ENCODE results near the gene PLTP. TPM values are rescaled to one million over a fixed set of nuclear protein-coding genes. Genes with fewer than 3 reads are reported as not detected.
A peak's percentile ranks its signal among the peaks of the same experiment; 100 is the strongest.

Gene PLTP
- total and polyA plus RNA-seq, 2 of the 13 experiments (the other 11 are each of a cell fraction or from before 2014, with no cell fraction given) = 16.9 to 28.6 TPM

GRCh38 chr20:45861221-45862075 is 50.5 kb downstream of the PLTP start (continued):
- TF ChIP-seq ZNF772 (CRISPR knock-in tag; IDR thresholded peaks at IDR 0.05) = peak; percentile 61; the same call in 1 of the 2 replicates
- no peak for TF ChIP-seq RAD21 (CRISPR knock-in tag; IDR thresholded peaks at IDR 0.05)
- no peak for TF ChIP-seq ZC3H4 (CRISPR knock-in tag; IDR thresholded peaks at IDR 0.05; ENCODE audit: borderline replicate concordance)
- 0 out of 2 replicates have a peak, but pooled peaks have one; percentile 52 for TF ChIP-seq FOXO4 (CRISPR knock-in tag; conservative IDR thresholded peaks at IDR 0.05)
- no peak for TF ChIP-seq HMGXB4 (CRISPR knock-in tag; IDR thresholded peaks at IDR 0.05; ENCODE audit: borderline replicate concordance in 1 of 2, low read depth in 1 of 2)
- no peak for TF ChIP-seq ZNF841 (CRISPR knock-in tag; IDR thresholded peaks at IDR 0.05; ENCODE audit: borderline replicate concordance)
- TF ChIP-seq TMF1 (CRISPR knock-in tag; IDR thresholded peaks at IDR 0.05; ENCODE audit: low read depth) = no peak
- no peak for TF ChIP-seq DMTF1 (CRISPR knock-in tag; IDR thresholded peaks at IDR 0.05)
- TF ChIP-seq RFX5 (IDR thresholded peaks at IDR 0.05; ENCODE audit: low read depth, low read length) = no peak
- 0 out of 2 replicates have a peak, but pooled peaks have one; percentile 40 for TF ChIP-seq ZSCAN31 (CRISPR knock-in tag; IDR thresholded peaks at IDR 0.05; ENCODE audit: low read depth)
- TF ChIP-seq TCF12 (IDR thresholded peaks at IDR 0.05) = no peak
- no peak for TF ChIP-seq TCF12 (CRISPR knock-in tag; IDR thresholded peaks at IDR 0.05)
- peak; percentile 58; the same call in 1 of the 2 replicates for TF ChIP-seq ZNF274 (CRISPR knock-in tag; IDR thresholded peaks at IDR 0.05)
- no peak for TF ChIP-seq SOX6 (IDR thresholded peaks at IDR 0.05)
- TF ChIP-seq SOX6 (CRISPR knock-in tag; IDR thresholded peaks at IDR 0.05) = peak; percentile 56
- peak; percentile 17 for TF ChIP-seq XRCC5 (optimal IDR thresholded peaks at IDR 0.05; ENCODE audit: low read length)
- no peak for TF ChIP-seq EZH2 (conservative IDR thresholded peaks at IDR 0.05; ENCODE audit: low read depth, low read length)
- peak; percentile 59; the same call in 1 of the 2 replicates for TF ChIP-seq ZNF3 (CRISPR knock-in tag; IDR thresholded peaks at IDR 0.05)
- TF ChIP-seq HOXA3 (CRISPR knock-in tag; IDR thresholded peaks at IDR 0.05) = peak; percentile 36; the same call in 1 of the 2 replicates
- TF ChIP-seq RNF219 (CRISPR knock-in tag; IDR thresholded peaks at IDR 0.05) = no peak

Data from HepG2 (cell line).